Measurements from ENCODE around the gene IL17RB.

Gene IL17RB, protein sequence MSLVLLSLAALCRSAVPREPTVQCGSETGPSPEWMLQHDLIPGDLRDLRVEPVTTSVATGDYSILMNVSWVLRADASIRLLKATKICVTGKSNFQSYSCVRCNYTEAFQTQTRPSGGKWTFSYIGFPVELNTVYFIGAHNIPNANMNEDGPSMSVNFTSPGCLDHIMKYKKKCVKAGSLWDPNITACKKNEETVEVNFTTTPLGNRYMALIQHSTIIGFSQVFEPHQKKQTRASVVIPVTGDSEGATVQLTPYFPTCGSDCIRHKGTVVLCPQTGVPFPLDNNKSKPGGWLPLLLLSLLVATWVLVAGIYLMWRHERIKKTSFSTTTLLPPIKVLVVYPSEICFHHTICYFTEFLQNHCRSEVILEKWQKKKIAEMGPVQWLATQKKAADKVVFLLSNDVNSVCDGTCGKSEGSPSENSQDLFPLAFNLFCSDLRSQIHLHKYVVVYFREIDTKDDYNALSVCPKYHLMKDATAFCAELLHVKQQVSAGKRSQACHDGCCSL

DNA sequence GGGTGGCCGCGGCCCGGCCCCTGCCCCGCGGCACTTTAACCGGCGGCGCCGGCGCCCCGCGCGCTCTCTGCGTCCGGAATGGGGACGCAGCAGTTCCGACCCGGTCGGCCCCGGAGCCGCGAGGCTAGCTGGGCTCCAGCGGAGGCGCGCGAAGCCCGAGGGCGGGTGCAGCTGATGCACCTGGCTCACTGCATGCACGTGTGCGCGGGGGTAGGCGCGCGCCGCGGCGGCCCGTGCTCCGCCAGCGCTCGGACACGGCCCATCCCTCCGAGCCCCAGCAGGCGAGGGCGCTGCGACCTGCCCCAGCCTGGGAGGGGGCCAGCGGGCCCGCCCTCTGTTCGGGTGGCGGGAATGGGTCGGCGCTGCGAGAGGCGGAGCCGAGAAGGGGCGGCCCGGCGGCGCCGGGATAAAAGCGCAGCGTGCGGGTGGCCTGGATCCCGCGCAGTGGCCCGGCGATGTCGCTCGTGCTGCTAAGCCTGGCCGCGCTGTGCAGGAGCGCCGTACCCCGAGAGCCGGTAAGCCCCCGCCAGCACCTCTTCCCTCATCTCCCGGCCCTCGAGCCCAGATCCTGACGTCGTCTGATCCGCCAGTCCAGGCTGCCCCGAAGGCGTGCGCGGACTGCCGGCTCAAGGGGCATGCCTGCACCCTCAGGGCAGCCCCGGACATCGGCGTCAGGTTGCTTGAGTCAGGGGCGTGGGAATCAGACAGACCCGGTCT lies at the start of gene IL17RB, which contains the start of gene CHDH:
IL17RB (plus strand) TSS at position 435 of the 717 bp plus-strand sequence; CDS start at position 456, 21 bp downstream.
CHDH (minus strand) TSS at position 286 of the 717 bp plus-strand sequence. CDS start 22,411 bp downstream, outside the sequence.
- DNase-seq = peak; percentile 18

DNA sequence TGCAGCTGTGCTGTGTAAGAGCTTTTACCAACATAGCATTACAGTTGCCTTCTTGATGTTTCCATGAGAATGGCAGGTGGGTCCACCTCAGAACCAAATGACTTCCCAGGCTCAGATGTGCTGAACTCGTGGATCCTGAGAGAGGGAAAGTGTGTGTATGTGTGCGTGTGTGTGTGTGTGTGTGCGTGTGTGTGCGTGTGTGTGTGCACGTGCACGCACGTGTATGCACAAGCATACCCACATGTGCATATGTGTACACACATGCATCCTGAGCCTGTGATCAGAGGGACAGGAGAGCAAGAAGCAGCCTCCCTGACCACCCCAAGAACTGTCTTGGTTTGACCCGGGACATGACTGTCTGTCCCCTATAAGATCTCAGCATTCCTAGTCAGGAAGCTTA lies 48.2 kb upstream of the IL17RB start:
- no peak for DNase-seq

DNA sequence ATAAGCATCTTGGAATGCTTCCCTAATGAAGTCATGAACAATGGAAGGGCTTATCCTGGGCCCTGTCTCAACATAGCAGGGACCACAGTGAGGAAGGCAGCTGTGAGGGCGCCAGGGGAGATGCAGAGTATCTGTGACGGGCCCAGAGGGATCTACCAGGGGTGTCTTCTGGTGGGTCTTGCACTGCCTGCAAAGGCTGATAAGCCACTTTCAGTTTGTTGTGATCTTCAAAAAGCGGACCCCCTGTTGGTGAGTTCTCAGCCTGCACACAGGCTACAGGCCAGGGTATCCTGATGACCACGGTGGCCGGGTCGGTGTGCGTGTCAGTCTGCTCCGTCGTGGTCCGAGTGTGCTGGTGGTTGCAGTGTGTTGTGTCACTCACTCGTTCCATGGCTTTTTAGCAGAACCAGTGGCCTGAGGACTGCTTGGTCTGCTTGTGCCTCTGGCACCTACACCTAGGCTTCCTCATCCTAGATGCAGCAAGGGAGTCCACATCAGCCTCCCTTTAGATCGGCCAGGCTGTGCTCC lies 47.0 kb upstream of the IL17RB start:
- DNase-seq = no peak

DNA sequence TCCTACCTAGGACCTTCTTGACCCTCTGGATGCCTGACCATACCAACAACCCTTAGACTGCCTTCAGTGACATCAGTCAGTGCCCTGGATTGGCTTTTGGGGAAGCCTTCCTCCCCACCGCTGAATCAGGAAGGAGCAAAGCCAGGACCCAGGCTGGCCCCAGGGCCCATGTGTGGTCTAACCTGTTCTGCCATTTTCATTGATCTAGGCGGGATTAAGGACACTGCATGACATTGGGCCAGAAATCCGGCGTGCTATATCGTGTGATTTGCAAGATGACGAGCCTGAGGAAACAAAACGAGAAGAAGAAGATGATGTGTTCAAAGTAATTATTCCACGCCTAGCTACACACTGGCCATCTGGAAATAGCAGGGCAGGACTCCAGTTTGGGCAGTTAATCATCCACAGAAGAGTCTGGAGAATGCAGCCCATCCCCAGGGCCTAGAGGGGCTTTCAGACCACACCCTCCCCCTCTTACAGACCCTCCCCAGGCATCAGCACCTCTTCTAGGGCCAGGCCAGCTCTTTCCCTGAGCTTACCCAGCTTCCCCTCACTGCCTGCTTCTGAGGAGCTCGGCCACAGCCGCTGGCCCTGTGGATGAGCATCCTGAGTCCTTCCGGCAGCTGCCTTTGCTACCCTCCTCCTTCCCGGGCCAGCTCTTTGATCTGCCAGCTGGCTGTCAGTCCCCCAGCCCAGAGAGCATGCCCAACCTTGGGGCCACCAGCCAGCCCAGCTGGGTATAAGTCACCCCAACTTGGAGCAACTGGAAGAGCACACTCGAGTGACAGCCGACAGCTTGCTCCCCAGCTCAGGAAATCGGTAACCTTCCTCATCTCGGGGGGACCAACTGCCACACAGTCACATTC lies 46.1 kb upstream of the IL17RB start:
- DNase-seq = no peak

DNA sequence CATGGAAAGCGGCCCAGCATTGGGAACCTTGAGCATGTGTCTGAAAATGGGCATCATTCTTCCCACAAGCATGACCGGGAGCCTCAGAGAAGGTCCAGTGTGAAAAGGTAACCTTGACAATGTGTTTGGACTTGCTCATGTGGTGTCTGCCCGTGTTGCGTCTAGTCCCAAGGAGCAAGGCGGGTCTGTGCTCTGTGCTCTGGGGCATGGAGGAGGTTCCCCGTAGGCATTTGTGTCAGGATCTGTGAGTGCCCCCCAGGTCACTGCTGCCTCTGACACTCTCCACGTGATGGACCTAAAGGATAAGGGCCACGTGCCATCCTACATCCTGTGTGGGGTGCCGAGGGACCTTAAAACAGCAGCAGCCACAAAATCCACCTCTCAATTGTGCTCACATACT lies 45.0 kb upstream of the IL17RB start:
- no peak for DNase-seq

DNA sequence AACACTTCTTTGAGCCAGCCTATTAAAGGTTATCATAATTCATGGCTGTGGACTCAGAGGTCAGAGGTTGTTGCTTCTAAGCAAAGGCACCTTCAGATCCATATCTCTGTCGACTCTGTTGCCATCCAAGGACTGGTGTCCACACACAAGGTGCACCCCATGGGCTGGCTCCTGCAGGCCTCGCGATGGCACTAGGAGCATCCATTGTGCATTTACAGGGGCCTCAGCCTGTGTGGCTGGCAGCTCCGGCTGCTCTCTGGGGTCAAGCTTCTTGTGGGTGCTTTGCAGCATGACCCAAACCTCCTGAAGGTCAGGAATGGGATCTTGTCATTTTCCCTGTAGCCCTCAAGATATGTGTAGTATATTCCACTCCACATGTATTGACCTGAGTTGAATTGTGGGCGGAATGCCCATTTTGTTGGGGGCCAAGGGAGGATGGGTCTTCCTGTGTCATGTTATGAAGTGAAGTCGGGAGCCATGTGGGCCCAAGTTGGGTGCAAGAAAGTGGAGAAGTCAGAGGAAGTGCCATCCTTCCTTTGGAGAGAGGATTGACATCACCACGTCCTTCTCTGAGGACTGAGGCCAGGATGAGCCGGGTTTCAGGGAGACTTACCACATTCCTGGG lies 44.0 kb upstream of the IL17RB start:
- DNase-seq = no peak

DNA sequence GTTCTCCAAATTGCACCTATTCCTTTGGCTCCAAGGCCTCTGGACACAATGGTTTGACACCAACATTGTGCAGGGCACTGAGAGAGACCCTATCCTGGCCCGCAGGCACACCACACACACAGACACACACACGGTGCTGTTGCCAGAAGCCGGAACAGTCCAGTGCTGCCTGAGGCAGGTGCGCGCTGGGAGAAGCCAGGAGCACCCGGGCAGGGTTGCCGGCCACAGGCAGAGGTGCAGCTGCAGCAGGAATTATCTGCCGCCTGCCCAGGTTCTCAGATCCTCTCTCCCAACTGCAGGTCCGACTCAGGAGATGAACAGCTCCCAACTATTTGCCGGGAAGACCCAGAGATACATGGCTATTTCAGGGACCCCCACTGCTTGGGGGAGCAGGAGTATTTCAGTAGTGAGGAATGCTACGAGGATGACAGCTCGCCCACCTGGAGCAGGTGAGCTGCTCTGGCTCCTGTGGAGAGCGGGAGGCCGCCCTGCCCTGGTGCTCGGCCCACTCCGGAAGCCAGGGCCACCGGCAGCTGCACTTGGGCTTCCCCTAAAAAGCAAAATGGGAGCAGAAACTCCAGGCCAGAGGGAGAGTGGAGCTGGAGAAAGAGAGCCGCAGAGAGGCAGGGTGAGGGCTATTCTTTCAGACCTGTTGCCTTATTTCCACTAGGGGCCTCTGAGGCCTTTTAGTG lies 43.1 kb upstream of the IL17RB start:
- no peak for DNase-seq

DNA sequence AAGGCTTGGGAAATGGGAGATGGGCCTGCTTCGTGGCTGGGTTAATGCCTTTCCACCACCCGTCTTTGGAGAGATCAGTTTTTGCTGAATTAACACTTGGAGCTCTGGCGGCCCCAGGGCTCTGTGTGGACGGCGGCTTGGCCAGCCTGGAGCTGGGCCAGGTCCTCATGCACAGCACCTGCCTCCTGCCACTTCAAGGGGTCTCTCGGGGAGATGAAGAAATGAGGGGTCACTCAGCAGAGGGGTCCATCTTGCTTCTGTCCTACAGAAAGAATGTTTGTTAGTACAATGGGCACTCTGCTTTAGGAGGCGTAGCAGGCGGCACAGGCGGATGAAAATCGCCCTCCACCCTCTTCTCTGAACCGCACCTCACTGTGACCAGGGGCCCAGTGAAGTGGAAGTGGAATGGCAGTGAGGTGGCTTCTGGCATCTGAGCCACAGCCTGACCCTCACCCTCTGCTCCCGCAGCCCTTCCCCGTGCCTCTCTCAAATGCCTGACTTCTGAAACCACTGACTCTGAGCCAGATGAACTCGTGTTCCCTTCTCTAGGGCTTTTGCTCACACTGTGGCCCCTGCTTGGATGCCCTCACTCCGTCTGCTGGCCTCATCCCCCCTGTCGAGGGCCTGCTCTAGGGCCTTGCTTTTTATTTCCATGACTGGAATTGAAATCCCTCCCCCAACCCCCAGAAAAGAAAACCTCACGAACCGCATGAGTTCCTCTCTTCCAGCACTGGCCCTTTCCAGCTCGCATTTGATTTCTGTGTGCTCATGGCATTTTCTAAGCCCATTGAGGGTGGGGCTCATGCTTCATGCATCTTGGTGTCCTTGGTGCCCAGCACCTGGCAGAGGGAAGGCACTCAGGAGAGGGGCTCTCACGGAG lies 42.3 kb upstream of the IL17RB start:
- DNase-seq = no peak

DNA sequence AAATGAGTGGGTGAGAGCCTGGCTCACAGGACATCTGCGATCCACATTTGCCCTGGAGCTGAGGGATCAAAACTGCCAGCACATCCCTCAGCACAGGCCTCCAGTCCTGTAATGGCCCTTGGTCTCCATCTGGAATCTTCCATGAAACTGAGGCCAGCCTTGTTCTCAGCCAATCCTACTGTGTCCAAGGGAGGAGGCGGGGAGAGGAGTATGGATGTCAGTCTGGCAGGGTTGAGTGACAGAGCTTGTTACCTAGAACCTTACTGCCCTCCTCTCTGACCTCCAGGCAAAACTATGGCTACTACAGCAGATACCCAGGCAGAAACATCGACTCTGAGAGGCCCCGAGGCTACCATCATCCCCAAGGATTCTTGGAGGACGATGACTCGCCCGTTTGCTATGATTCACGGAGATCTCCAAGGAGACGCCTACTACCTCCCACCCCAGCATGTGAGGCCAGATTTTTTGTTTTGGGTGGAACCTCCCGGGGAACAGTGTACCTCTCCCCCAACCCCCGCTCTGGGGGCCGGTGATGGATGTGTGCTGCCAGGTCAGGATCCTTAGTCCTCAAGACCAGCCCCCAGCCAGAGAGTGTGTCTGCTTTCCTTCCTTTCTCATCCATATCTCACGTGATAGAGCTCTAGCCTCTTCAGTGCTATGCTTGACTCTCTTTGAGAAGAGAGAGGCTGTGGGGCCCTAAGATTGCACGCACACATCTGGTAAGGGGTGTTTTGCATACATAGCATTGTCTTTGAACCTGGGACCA lies 41.5 kb upstream of the IL17RB start:
- DNase-seq = no peak

DNA sequence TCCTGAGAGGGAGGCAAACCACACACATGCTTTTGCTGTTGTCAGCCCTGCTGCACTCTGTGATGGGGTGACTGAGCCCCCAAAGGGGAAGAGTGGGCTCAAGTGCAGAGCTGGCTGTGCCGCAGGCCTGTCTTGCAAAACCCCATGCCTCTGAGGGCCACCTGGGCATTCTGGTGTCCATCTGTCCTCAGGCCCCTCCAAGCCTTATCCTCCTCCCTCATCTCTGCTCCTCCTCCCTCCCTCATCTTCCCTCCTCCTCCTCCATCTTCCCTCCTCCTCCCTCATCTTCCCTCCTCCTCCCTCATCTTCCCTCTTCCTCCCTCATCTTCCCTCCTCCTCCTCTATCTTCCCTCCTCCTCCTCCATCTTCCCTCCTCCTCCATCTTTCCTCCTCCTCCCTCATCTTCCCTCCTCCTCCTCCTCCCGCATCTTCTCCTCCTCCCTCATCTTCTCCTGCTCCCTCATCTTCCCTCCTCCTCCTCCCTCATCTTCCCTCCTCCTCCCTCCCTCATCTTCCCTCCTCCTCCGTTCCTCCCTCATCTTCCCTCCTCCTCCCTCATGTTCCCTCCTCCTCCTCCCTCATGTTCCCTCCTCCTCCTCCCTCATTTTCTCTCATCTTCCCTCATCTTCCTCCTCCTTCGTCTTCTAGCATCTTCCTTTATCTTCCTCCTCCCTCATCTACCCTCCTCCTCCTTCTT lies 40.8 kb upstream of the IL17RB start:
- DNase-seq = no peak

DNA sequence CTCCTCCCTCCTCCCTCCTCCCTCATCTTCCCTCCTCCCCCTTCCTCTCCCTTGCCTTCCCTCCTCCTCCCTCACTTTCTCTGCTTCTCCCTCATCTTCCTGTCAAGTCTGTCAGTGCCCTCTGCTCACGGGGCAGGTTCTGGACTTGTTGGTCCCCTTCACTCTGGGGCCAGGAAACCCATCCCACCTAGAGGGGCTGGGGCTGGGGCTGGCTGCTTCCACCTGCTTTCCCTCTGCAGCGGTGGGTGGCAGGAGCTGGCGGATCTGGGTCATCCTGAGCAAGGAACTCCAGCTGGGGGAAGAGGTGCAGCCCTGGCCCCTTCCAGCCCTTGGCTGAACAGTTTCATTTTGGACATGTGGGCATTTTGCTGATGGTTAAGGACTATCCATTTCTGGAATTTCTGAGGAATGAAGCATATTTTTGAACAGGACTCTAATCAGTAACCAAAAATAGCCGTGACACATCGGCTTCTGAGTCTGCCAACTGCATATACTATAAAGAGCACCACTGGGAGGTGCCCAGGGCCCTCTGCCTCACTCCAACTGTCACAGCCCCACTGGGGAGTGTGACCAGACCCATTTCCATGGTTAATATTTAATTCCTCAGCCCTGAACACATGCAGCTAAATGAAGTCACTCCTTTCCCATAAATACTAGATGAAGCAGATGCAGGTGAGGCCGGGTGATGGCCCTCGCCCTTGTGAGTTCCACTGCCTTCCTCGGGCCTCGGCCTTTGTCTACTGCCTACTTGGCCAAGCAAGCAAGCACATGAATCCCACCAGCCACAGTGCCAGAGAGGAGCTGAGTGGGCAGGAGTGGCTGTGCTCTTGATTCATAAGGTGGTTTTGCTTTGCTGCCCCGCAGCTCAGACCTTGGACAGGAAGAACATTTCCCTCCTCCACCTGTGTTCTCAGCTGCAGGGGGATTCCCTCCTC lies 39.9 kb upstream of the IL17RB start:
- no peak for DNase-seq

DNA sequence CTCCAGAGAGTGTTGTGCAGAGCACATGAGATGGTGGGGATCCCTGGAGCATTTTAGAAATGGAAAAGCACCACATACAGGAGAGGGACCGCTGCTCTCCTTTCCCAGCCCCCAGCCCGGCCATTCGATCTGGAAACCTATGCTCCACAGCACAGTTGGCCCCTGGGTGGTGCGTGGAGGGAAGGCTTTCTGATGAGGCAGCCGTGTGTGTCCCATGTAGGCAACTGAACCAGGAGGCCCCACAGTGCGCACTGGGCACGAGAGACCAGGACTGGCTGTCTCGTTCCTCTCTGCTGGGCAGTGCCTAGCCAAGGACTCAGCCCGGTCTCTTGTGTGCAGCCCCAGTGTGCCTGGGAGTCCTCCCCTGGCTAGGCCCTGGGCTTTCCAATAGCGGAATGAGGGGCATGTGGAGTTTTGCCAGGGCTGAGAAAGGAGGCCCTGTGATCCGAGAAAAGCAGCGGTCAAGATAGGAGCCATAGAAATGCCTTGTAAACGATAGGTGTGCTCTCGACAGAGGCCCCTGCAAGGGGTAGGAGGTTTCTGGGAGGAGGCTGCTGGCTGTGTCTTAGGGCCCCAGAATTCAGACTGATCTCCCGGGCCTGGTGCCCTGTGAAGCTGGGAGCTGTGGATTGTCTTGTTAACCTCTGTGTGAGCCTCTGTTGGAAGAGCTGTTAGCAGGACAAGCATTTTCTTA lies 39.1 kb upstream of the IL17RB start:
- no peak for DNase-seq

DNA sequence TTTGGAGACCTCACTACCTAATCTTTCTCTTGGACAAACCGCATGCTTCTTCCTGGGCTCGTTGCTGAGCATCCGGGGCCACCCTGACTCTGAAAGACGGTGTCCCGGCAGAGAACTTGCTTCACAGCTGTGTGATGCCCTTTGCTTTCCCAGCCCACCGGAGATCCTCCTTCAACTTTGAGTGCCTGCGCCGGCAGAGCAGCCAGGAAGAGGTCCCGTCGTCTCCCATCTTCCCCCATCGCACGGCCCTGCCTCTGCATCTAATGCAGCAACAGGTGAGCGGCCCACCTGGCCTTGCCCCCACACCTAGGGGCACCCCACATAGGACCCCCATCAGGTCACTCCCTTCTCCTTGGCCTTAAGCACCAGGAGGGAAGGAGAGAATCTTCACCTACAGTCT lies 37.9 kb upstream of the IL17RB start:
- DNase-seq = no peak

DNA sequence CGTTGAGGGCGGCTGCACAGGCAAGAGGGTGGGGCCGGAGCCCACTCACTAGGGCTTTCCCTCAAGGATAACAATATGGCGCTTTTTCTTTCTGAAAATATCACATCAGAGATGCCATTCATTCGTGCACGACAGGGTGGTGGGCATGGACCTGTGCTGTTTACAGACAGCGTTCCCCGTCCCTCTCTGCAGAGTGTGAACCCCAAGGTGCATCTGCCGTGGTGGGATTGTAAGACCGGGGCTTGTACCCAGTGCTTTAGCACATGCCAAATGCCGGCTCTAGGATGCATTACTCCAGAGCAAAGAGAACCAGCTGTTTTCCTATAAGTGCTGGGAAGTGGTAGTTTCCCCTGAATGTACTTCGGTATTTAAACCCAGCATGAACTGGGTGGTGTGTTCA lies 37.1 kb upstream of the IL17RB start:
- no peak for DNase-seq

DNA sequence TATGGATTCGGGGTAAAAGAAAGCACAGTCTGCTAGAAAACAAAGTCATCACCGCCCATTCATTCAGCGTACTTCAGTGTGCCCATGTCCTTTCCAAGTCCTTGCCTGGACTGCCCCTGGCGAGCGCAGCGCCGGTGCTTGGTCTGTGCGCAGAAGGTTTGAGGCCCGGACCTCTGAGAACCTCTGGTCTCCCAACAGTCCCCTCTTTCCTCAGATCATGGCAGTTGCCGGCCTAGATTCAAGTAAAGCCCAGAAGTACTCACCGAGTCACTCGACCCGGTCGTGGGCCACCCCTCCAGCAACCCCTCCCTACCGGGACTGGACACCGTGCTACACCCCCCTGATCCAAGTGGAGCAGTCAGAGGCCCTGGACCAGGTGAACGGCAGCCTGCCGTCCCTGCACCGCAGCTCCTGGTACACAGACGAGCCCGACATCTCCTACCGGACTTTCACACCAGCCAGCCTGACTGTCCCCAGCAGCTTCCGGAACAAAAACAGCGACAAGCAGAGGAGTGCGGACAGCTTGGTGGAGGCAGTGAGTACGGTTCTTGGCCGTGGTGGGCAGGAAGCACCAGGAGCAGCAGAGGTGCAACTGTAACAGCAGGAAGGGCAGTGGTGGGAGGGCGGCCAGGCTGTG lies 36.5 kb upstream of the IL17RB start:
- DNase-seq = no peak

DNA sequence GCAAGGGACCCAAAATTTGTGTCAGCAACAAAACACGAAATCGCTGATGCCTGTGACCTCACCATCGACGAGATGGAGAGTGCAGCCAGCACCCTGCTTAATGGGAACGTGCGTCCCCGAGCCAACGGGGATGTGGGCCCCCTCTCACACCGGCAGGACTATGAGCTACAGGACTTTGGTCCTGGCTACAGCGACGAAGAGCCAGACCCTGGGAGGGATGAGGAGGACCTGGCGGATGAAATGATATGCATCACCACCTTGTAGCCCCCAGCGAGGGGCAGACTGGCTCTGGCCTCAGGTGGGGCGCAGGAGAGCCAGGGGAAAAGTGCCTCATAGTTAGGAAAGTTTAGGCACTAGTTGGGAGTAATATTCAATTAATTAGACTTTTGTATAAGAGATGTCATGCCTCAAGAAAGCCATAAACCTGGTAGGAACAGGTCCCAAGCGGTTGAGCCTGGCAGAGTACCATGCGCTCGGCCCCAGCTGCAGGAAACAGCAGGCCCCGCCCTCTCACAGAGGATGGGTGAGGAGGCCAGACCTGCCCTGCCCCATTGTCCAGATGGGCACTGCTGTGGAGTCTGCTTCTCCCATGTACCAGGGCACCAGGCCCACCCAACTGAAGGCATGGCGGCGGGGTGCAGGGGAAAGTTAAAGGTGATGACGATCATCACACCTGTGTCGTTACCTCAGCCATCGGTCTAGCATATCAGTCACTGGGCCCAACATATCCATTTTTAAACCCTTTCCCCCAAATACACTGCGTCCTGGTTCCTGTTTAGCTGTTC lies 35.0 kb upstream of the IL17RB start:
- DNase-seq = no peak

All from NCI-H1105 (cell line).